GM19193 (cell line): ENCODE data around the gene CD40LG.

Experiments used
- POLR2A ChIP-seq: IDR thresholded peaks from 4 replicates; pipeline ENCODE4 v1.6.1; 2011; ENCODE audit not compliant: insufficient read depth, insufficient read length; ENCODE audit errors: extremely low read depth

The CD40LG gene

DNA sequence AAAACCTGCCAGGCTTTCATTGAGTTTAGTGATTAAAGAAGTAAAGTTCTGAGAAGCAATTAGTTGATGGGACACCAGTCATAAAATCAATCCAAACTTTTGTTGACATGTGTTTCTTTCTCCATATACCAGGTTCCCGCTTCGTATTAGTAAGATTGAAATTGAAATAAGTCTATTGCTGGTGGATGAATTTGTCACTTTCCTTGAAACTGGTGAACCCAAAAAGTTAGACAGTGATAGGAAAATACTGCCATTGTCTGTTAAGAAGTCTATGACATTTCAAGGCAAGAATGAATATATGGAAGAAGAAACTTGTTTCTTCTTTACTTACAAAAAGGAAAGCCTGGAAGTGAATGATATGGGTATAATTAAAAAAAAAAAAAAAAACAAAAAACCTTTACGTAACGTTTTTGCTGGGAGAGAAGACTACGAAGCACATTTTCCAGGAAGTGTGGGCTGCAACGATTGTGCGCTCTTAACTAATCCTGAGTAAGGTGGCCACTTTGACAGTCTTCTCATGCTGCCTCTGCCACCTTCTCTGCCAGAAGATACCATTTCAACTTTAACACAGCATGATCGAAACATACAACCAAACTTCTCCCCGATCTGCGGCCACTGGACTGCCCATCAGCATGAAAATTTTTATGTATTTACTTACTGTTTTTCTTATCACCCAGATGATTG, at the start of gene CD40LG:
Gene CD40LG (plus strand): TSS at position 482 of the 684 bp plus-strand sequence. CDS start 91 bp downstream, at position 573.
- no peak for TF ChIP-seq POLR2A

DNA sequence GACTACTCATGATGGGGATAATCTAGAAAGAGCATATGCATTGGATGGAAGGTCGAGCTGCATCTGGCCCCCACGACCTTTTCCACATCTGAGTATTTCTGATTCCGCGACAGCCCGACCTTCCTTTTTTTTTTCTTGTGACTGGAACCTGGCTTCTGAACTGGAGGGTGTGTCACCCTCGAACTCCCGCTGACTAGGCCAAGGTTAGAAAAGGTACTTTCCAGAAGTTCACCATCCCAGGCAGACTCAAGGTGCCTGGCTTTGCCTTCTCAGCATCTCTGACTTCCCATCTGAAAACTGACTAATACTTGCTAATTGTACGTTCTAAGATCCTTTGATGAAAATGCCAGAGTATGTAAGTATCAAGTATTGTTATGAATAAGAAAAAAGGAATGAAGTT, 49.3 kb upstream of the CD40LG start:
- TF ChIP-seq POLR2A: no peak

DNA sequence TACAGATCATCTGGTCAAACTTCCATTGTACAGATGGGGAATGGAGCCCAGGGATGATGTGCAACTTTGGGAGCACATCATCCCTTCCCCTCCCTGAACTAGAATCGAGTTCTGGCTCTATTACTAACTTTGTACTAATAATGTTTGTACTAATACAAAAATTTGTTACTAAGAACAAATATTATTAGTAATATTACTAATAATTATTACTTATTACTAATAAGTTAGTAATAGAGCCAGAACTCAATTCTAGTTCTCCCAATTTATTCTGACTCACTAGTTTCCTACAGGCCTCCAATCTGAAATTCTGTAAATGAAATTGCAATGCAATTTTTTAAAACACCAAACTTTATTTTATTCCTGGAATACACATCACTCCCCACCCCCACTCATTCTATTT, 47.9 kb upstream of the CD40LG start:
- TF ChIP-seq POLR2A: no peak

DNA sequence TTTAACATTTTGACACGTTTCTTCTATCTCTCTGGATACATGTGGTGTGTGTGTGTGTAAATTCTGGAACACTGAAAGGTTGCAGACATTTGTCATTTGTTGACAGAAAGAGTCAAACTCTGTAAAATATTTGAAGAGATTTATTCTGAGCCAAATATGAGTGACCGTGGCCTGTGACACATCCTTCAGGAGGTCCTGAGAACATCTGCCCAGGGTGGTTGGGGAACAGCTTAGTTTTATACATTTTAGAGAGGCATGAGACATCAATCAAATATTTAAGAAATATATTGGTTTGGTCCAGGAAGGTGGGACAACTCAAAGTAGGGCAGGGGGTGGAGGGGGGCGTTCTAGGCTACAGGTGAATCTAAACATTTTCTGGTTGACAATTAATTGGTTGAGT, 40.7 kb upstream of the CD40LG start:
- no peak for TF ChIP-seq POLR2A

DNA sequence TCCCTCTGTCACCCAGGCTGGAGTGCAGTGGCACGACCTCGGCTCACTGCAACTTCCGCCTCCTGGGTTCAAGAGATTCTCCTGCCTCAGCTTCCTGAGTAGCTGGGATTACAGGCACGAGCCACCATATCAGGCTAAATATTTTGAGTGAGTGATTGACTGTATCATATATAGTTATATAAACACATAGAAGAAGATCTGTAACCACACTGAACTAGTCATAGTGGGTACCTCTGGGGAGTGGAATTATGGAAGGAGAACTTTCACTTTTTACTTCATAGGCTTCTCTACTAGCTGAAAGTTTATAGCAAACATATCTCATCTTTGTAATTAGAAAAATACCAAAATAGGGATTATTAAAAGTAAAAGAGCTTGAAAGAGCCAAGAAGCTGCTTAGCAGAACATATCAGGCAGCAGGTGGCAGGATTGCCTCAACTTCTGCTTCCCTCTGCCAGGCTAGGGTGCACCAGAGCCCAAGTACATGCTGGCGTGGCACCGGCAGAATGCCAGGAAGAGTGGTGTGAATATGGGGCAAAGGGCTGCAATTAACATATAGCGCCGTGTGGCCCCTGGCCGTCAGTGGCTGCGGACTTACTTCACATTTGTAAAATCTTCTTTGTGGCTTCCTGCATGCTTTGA, 39.5 kb upstream of the CD40LG start:
- no peak for TF ChIP-seq POLR2A

DNA sequence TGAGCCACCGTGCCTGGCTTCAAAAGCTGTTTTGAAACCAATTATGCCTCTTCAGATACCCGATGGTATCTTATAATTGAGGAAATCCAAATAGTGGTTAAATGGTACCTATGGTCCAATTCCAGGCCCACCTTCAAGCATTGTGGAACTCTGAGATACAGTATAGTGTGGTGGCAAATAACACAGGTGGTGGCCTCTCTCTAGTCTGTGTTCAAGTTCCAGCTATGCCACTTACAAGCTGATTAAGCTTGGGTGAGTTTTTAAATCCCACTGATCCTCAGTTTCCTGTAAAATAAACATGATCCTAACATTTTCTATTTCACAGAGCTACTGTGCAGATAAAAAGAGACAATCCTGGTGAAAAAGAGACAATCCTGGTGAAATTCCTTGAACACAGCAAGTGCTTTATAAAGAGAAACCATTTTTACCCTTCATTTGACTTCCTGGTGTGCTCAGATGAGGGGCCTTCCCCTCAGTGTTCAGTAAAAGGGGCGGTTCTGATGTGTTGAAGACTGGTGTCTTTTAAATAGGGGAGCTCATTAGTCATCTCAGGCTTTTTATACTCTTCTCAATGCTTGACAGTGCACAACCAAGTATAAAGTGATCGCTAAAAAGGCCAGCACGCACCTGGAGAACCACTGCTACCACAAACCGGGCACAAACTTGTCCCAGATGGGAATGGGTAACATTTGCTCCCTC, 30.8 kb upstream of the CD40LG start:
- TF ChIP-seq POLR2A: no peak

DNA sequence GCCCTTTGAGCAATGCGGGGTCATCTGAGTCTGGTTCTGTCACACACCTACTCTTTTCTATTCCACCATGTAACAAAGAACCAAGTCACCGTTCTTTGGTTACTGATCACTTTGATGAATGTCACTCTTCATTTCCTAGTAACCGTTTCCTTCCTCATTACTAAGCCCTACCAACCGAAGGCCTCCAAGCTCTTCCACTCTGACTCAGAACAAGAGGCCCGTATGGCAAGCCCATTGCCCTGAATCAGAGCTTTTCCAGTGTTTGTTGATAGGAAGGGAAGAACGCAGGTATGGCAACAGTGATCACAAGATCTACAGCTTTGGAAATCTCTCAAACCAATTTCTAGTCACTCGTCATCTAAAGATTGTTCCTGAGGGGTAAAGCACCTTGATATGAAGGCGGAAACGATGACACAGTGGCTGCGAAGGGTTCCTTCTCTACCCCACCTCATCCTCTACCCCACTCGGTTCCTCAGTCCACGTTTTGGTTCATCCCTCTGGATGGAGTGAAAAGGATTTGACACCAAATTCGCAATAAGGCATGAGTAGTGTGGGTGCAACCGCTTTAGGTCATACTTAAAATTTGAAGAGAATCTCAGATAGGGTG, 28.0 kb upstream of the CD40LG start:
- TF ChIP-seq POLR2A: no peak

DNA sequence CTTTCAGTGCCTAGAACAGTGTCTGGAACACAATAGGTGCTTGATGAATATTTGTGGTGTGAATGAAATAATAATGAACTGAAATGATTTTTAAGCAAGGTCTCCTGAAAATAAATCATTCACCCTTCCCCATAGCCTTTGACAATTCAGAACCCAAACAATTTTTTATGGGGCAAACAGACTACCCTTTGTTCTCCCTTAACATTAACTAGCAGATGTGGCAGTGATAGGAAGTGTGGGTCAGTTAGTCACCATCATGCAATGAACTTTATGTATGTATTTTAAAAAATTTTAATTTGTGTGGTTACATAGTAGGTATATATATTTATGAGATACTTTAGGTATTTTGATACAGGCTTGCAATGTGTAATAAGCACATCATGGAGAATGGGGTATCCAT, 27.2 kb upstream of the CD40LG start:
- TF ChIP-seq POLR2A: no peak

DNA sequence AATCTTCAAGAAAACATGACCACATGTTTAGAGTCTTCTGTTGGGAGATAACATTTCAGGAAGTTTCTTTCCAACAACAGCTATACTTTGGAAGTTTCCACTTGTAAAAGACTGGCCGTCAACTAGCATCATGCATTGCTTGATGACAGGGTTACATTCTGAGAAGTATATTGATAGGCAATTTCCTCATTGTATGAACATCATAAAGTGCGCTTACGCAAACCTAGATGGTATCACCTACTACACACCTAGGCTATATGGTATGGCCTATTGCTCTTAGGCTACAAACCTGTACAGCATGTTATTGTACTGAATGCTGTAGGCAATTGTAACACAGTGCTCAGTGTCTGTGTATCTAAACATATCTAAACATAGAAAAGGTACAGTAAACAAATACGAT, 25.4 kb upstream of the CD40LG start:
- no peak for TF ChIP-seq POLR2A

DNA sequence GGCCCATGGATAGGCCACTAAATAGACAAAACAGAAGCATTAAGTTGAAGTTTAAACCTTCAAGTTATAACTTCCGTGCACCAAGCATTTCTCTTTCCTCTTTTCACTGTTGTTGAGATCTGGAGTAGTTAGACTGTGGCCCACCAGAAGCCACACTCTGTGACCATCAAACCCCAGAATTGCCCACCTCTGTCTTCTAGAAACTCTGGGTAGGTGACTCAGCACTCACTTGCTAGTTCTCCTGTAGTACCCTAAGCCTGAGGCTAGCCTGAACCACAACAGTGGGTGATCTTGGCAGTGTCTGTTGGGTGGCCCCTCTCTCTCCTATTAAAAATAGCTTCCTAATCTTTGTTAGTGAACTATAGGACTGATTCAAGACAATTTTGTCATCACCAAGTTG, 24.6 kb upstream of the CD40LG start:
- no peak for TF ChIP-seq POLR2A

DNA sequence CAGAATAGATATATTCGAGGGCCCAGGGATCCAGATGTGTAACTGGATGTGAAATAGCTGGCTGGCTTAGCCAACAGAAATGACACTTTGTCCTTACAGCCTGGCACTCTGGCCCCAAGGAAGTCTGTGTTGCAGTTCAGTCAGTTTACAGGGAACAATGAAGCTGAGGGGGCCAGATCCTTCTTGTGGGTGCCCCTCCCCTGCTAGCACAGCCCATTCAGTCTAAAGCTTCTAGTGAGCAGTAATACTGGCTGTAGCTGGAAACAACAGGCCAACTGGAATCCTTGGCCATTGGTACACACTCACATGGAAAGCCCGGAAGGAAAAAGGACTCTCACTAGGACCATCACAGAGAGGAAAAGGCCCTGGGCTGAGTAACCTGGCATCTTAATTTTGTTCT, 22.7 kb upstream of the CD40LG start:
- no peak for TF ChIP-seq POLR2A

DNA sequence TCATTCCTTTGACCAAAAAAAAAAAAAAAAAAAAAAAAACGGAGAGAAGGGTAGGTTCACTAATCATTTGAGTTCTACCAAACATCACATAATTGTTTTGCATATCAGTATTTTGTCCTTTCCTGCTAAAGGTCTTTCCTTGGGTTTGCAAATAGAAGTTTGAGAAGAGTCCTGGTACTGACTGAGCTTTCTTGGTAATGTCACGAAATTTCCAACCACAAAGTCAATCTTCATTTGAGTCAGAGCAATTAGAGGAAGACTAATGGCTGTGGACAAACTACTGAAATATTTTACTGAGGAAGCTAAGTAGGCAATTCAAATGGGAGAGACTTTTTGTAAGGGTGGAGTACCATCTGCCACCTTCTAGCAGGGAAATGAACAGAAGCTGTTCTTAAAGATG, 21.7 kb upstream of the CD40LG start:
- no peak for TF ChIP-seq POLR2A

DNA sequence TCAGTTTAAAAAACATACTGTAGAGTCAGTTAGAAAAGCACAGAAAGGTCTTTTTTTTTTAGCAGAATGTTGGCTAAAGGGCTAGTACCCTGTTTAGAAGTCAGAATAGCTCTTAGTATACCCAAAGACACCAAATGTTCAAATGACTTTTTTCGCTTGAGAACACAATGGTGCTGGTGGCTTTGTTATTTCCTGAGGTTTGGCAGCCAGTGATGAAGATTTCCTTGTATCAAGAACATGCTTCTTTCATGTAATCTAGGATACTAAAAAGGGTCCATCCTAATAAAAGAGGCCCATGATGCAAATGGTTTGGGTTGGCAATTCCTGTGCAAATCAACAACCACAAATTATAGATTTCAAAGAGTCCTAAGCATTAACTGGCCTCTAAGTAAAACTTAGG, 21.1 kb upstream of the CD40LG start:
- no peak for TF ChIP-seq POLR2A

DNA sequence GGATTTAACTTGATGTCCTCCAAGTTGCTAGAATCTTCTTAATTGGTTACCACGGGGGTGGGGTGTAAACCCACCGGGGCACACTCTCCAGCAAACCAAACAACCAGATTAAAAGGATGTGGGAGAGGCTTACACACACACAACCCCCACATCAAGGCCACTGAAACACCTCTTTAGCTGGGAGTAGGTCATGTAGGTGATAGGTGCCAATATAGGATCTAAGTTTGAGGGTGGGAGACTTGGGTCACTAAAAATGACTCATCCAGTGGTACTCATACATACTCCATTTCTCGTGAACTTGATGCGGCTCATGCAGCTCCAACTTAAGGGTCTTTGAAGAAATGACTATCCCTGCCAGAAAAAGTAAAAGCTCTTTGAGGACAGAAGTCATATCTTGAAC, 20.5 kb upstream of the CD40LG start:
- no peak for TF ChIP-seq POLR2A

DNA sequence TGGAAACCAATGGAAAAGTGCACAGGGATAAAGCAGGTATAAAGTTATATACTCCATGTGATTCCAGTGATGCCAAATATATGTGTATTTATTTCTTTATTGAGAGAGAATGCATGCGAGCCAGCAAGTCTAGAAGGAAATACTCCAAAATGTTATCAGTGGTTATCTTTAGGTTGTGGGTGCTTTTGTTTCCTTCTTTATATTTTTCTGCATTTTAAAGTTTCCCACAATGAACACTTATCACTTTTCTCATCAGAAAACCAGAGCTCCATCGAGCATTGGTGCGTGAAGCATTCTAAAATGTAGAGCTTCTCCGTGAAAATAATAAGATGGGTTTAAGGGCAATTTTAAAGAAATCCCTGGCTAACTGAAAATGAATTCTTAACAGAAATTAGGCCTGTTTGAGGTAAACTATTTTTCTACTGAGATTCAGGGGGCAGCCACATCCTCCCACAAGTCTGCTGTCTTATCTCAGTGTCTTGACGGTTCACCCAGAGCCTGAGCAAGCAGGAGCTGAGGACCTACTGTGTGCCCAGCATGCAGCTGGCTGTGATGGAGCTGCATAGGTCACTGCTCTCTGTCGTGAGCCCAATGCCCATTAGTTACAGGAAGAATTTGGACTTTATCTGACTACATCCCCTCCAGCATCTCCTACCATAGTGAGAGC, 18.7 kb upstream of the CD40LG start:
- no peak for TF ChIP-seq POLR2A
